ENCODE results near the gene COL5A1.

GRCh38 chr9:134891713-134892112 lies 250.1 kb downstream of the COL5A1 start:
- no peak for TF ChIP-seq CTCF (IDR thresholded peaks at IDR 0.05; ENCODE audit: low read depth, low read length)
- no peak for TF ChIP-seq EZH2phosphoT487 (IDR thresholded peaks at IDR 0.05; ENCODE audit: low read depth)
